Mucosa of descending colon (tissue), 3 donors: ENCODE results near the gene CITED1. TPM values are rescaled to one million over a fixed set of nuclear protein-coding genes. Genes with fewer than 3 reads are reported as not detected.
A peak's percentile ranks its signal among the peaks of the same experiment; 100 is the strongest.

Experiments used
- ATAC-seq: fragments of 200-7000 bp; cut with Tn5 transposase; one replicate; pipeline ENCODE4 v1.9.1; 2020; ENCODE audit warnings: mild to moderate bottlenecking, moderate library complexity
- DNase-seq, 3 donors: peaks; one replicate each; pipeline ENCODE4 v3.0.0-alpha.2; 2020
- H3K36me3 ChIP-seq: fragments of 200-600 bp; one replicate; pipeline ENCODE4 v1.8.0; 2021; ENCODE audit warnings: low read depth, mild to moderate bottlenecking
- H3K4me1 ChIP-seq: fragments of 200-600 bp; one replicate; pipeline ENCODE4 v1.8.0; 2021; ENCODE audit warnings: low read depth, mild to moderate bottlenecking
- H3K4me3 ChIP-seq: fragments of 200-600 bp; one replicate; pipeline ENCODE4 v1.8.0; 2021; ENCODE audit warnings: mild to moderate bottlenecking
- H3K9me3 ChIP-seq: fragments of 200-600 bp; one replicate; pipeline ENCODE4 v1.8.0; 2021; ENCODE audit warnings: mild to moderate bottlenecking
- intact Hi-C, 2 donors: fragments of 100-400 bp; cut with DNase I in 1 of 2; cut with micrococcal nuclease in 1 of 2; formaldehyde crosslinking; loops; one replicate each; pipeline versions ENCODE4 v1.11.0 to v1.11.1; 2022; cut with DNase I, micrococcal nuclease
- total RNA-seq, 3 donors: library from RNA; stranded (reverse); fragmentation: NEBNext Ultra II Directional in 2 of 3; extraction: Animal tissue kit (Norgen Biotek cat#: 25700) in 2 of 3; gene quantifications; one replicate each; pipeline versions ENCODE4 v1.2.1 to v1.2.4, GENCODE V29; 2021 to 2023
- TF ChIP-seq, protein P1 (sequence below): fragments of 200-600 bp; IDR thresholded peaks from one replicate; pipeline ENCODE4 v1.8.0; 2022; ENCODE audit warnings: antibody characterized with exemption, mild to moderate bottlenecking
- donor health status: DM: no; HTN: no; CAD: no; lungs with moderate emphysema.
- donor health status: DM: no; HTN: no; CAD: no.
- donor health status: DM: no; HTN: yes; CAD: no.

Gene CITED1
- total RNA-seq, 3 donors from 2014 or later: 0.67 to 0.70 TPM; not detected in 1

DNA sequence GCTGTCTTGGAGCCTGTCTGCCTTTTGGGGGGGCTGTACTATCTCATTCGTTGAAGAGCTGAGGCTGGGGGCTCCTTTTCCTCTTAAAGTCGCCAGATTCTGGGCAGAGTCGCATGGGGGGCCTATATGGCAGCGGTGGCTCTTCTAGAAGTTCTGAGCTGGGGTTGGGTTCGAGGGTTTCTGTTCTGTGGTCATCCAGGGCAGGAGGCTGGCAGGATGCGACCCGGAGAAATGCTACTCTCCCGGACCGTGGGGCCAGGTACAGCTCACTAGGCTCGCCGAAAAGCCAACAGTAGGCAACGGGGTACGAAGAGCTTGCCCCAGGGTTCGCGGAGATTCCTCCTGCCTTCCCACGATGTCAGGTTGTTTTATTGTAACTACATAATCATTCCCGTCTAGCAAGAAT lies 1.9 kb upstream of the CITED1 start:
- TF ChIP-seq, protein P1, sequence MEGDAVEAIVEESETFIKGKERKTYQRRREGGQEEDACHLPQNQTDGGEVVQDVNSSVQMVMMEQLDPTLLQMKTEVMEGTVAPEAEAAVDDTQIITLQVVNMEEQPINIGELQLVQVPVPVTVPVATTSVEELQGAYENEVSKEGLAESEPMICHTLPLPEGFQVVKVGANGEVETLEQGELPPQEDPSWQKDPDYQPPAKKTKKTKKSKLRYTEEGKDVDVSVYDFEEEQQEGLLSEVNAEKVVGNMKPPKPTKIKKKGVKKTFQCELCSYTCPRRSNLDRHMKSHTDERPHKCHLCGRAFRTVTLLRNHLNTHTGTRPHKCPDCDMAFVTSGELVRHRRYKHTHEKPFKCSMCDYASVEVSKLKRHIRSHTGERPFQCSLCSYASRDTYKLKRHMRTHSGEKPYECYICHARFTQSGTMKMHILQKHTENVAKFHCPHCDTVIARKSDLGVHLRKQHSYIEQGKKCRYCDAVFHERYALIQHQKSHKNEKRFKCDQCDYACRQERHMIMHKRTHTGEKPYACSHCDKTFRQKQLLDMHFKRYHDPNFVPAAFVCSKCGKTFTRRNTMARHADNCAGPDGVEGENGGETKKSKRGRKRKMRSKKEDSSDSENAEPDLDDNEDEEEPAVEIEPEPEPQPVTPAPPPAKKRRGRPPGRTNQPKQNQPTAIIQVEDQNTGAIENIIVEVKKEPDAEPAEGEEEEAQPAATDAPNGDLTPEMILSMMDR: no peak
- Histone ChIP-seq H3K4me3 (no peak overlapping the region), H3K4me1 (no peaks in the 10 kb centered on the region), H3K9me3 (no peaks in the 10 kb centered on the region), H3K36me3 (no peaks in the 10 kb centered on the region)
- intact Hi-C loops: no loop called here
- DNase-seq (no peak), ATAC-seq (no peak)

- Histone ChIP-seq H3K36me3 (no peaks in the 10 kb centered on the region), H3K4me1 (no peaks in the 10 kb centered on the region), H3K9me3 (no peaks in the 10 kb centered on the region), H3K4me3 (no peak overlapping the region)
- ATAC-seq (peak; percentile 79), DNase-seq (peak; percentile 59 to 72 (median 68))
- TF ChIP-seq, protein P1: no peak
- intact Hi-C loops: no loop called here
These were observed 1.3 kb upstream of the CITED1 start for GRCh38 chrX:72306851-72307645.

DNA sequence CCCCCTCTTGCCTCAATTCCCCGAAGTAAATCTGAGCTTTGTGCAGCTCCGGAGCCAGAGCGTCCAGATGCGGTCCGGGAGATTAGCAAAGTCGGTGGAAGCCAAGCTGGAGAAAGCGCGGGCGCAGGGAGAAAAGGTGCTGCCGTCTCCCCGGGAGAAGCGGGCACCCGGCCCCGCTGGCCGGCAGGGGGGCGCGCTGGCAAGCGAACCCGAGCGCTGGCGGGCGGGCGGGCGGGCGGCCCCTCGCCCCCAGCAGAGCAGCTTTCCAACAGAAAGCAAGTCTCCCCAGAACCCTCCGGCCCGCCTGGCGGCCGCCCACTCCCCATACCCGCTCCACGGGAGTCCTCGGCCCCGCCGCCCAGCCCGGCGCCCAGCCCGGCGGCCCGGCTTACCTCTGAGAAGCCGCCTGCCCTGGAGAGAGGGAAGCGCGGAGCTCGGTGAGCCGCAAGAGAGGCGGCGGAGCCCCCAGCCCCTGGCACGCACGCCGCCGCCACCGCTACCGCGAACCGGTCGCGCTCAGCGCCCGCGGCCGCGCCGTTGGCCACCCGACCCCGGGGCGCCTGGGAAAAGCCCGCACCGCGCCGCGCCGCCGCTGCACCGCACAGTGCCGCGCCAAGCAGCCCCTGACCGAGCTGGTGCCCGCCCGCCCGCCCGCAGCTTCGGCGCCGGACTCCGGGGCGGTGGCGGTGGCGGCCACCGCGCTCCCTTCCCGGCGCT lies 529 bp upstream of the CITED1 start:
- peak in 1 of 3 donors; percentile 24 for DNase-seq
- Histone ChIP-seq H3K36me3 (no peaks in the 10 kb centered on the region), H3K4me3 (no peak overlapping the region), H3K9me3 (no peaks in the 10 kb centered on the region), H3K4me1 (no peaks in the 10 kb centered on the region)
- TF ChIP-seq, protein P1: no peak
- ATAC-seq: no peak
- intact Hi-C loops: no loop called here

DNA sequence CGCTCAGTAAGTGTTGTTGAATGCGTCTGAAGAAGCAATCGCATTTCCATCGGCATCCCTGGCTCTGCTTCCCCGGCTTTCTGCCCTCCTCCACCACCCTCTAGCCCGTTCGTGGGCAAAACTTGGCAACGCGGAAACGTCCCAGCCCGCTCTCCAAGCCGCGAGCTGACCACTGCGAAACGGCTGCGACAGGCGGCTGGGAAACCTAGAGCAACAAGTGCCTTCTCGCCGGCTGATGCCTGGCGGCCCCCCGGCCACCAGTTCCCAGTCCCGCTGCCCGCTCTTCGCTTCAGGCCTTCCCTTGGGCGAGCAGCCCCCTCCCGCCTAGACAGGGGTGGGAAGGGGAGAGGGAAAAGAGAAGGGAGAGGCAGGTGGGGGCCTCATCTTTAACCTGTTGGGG lies 837 bp downstream of the CITED1 start:
- no peak for ATAC-seq
- intact Hi-C loops: no loop called here
- no peaks in the 10 kb centered on the region for H3K36me3 ChIP-seq
- TF ChIP-seq, protein P1: no peak
- no peaks in the 10 kb centered on the region for H3K9me3 ChIP-seq
- H3K4me1 ChIP-seq: no peaks in the 10 kb centered on the region
- no peak overlapping the region for H3K4me3 ChIP-seq
- DNase-seq: no peak

GRCh38 chrX:72301781-72302180 lies 3.9 kb downstream of the CITED1 start:
- no peak for ATAC-seq
- no peaks in the 10 kb centered on the region for H3K9me3 ChIP-seq
- intact Hi-C loops: no loop called here

More at GRCh38 chrX:72301781-72302180, 3.9 kb downstream of the CITED1 start:
- TF ChIP-seq, protein P1: no peak
- no peak for DNase-seq
- no peaks in the 10 kb centered on the region for H3K4me1 ChIP-seq
- no peak overlapping the region for H3K4me3 ChIP-seq
- H3K36me3 ChIP-seq: no peaks in the 10 kb centered on the region
